PC-3 (cell line): Measurements from ENCODE around the gene ZNF638. TPM values are rescaled to one million over a fixed set of nuclear protein-coding genes. Genes with fewer than 3 reads are reported as not detected.
A peak's percentile ranks its signal among the peaks of the same experiment; 100 is the strongest.

Experiments
- ATAC-seq: fragments of 200-7000 bp; cut with Tn5 transposase; 2 replicates; pipeline ENCODE4 v1.9.1; 2020; ENCODE audit warnings: mild to moderate bottlenecking, moderate library complexity
- BruUV-seq: library from RNA; stranded (reverse); fragments of 400-500 nt; replicated peaks from 2 replicates; lab custom pipeline; 2021; lab: Mats Ljungman, UMichigan
- CTCF ChIA-PET: fragments of 300-600 bp; sonication (Branson Sonifier 250); formaldehyde crosslinking; loops from one replicate; lab custom pipeline; 2022; ENCODE audit warnings: antibody characterized with exemption; lab: Charles Lee
- POLR2A ChIA-PET: fragments of 300-600 bp; sonication (Branson Sonifier 250); formaldehyde crosslinking; loops from one replicate; lab custom pipeline; 2022; ENCODE audit warnings: antibody characterized with exemption; ENCODE audit not compliant: unreplicated experiment; lab: Charles Lee
- DNase-seq: peaks from one replicate; pipeline ENCODE4 v3.0.0-alpha.2; 2015
- H2AFZ ChIP-seq: fragments of 300-600 bp; sonication (generic); 2 replicates; pipeline ENCODE4 v1.6.0; 2016; ENCODE audit warnings: antibody characterized with exemption, low read length
- H3F3A ChIP-seq: fragments of 300-600 bp; sonication (generic); one replicate; pipeline ENCODE4 v1.6.0; 2017; ENCODE audit warnings: antibody characterized with exemption, low read length, control low read depth, mild to moderate bottlenecking; ENCODE audit not compliant: unreplicated experiment
- H3K27ac ChIP-seq: fragments of 300-600 bp; sonication (generic); 2 replicates; pipeline ENCODE4 v1.5.1; 2016; ENCODE audit warnings: mild to moderate bottlenecking, low read length
- H3K27me3 ChIP-seq: fragments of 300-600 bp; sonication (generic); 2 replicates; pipeline ENCODE4 v1.6.1; 2016; ENCODE audit warnings: low read length, mixed read lengths
- H3K36me3 ChIP-seq: fragments of 300-600 bp; sonication (generic); 2 replicates; pipeline ENCODE4 v1.6.1; 2016; ENCODE audit warnings: low read depth, mixed run types, low read length, mixed read lengths
- H3K4me1 ChIP-seq: fragments of 300-600 bp; sonication (generic); 2 replicates; pipeline ENCODE4 v1.5.1; 2016; ENCODE audit warnings: low read length; ENCODE audit not compliant: insufficient read depth
- H3K4me2 ChIP-seq: fragments of 300-600 bp; sonication (generic); 2 replicates; pipeline ENCODE4 v1.6.0; 2016; ENCODE audit warnings: low read length
- H3K4me3 ChIP-seq: fragments of 300-600 bp; sonication (generic); 2 replicates; pipeline ENCODE4 v1.5.1; 2016; ENCODE audit warnings: mild to moderate bottlenecking, low read length, mixed read lengths
- H3K79me2 ChIP-seq: fragments of 300-600 bp; sonication (generic); 2 replicates; pipeline ENCODE4 v1.6.1; 2017; ENCODE audit warnings: low read length, mixed read lengths
- H3K9ac ChIP-seq: fragments of 300-600 bp; sonication (generic); 2 replicates; pipeline ENCODE4 v1.6.0; 2016; ENCODE audit warnings: mild to moderate bottlenecking, low read length
- H3K9me2 ChIP-seq: fragments of 300-600 bp; sonication (generic); replicated peaks from 2 replicates; pipeline ENCODE4 v1.6.1; 2016; ENCODE audit warnings: mixed run types, low read length, mixed read lengths
- H3K9me3 ChIP-seq: fragments of 300-600 bp; sonication (generic); 2 replicates; pipeline ENCODE4 v1.6.1; 2016; ENCODE audit warnings: low read length, mixed read lengths
- H4K20me1 ChIP-seq: fragments of 300-600 bp; sonication (generic); 2 replicates; pipeline ENCODE4 v1.6.1; 2016; ENCODE audit warnings: low read length, mixed read lengths
- CTCF ChIP-seq: fragments of 300-600 bp; sonication (generic); conservative IDR thresholded peaks from 2 replicates; pipeline ENCODE4 v1.5.1; 2017; ENCODE audit warnings: antibody characterized with exemption, low read depth, mild to moderate bottlenecking, low read length
- EZH2 ChIP-seq: fragments of 300-600 bp; sonication (generic); IDR thresholded peaks from one replicate; pipeline ENCODE4 v1.6.1; 2017; ENCODE audit warnings: antibody characterized with exemption, mild to moderate bottlenecking, low read length; ENCODE audit not compliant: unreplicated experiment
- EZH2phosphoT487 ChIP-seq: fragments of 300-600 bp; sonication (generic); IDR thresholded peaks from 2 replicates; pipeline ENCODE4 v1.6.1; 2018; ENCODE audit warnings: mild to moderate bottlenecking, antibody characterized with exemption, low read length, borderline replicate concordance
- intact Hi-C: fragments of 100-400 bp; cut with micrococcal nuclease; formaldehyde crosslinking; loops from 2 replicates; pipeline ENCODE4 v1.9.0; 2023
- total RNA-seq: library from RNA; depleted of rRNA; stranded (reverse); fragments of >200 nt; gene quantifications from 2 replicates; pipeline ENCODE4 v1.2.3, GENCODE V29; 2014

Gene ZNF638
- total RNA-seq, 1 experiment from 2014 or later, result 93.2 TPM

- no peak overlapping the region for H2AFZ ChIP-seq
- TF ChIP-seq CTCF, result no peak
- TF ChIP-seq EZH2phosphoT487, result no peak
- ATAC-seq (peak; percentile 92), DNase-seq (peak; percentile 62)
- H3K4me3 ChIP-seq, result no peak overlapping the region
- no peaks in the 10 kb centered on the region for H3K9me2 ChIP-seq
- H3K79me2 ChIP-seq, result no peaks in the 10 kb centered on the region
- peaks cover 9% of the 10 kb centered on the region for H3K4me1 ChIP-seq
- intact Hi-C loops, result no loop called here
- H3K27me3 ChIP-seq, result no peaks in the 10 kb centered on the region
- ChIA-PET POLR2A (no interaction called here), CTCF (no interaction called here)
- no TSS peak for BruUV-seq
- no peaks in the 10 kb centered on the region for H4K20me1 ChIP-seq
- no peak overlapping the region for H3K4me2 ChIP-seq
- H3K36me3 ChIP-seq, result peaks cover 40% of the 10 kb centered on the region; the same call in 1 of the 2 replicates
- H3K27ac ChIP-seq, result no peak overlapping the region
- no peak overlapping the region for H3K9ac ChIP-seq
- no peaks in the 10 kb centered on the region for H3K9me3 ChIP-seq
- no peaks in the 10 kb centered on the region for H3F3A ChIP-seq
These were observed 47.5 kb downstream of the ZNF638 start for GRCh38 chr2:71379086-71379485.

GRCh38 chr2:71380665-71381064 lies 49.1 kb downstream of the ZNF638 start:
- no peaks in the 10 kb centered on the region for H3K9me2 ChIP-seq
- TF ChIP-seq EZH2 (no peak), EZH2phosphoT487 (no peak), CTCF (no peak)
- no peak overlapping the region for H3K4me3 ChIP-seq
- H3K27ac ChIP-seq, result no peak overlapping the region
- no TSS peak for BruUV-seq
- H3K4me1 ChIP-seq, result peaks cover 9% of the 10 kb centered on the region
- H3K79me2 ChIP-seq, result no peaks in the 10 kb centered on the region
- no peak overlapping the region for H3K4me2 ChIP-seq
- H3K9me3 ChIP-seq, result no peaks in the 10 kb centered on the region
- no peaks in the 10 kb centered on the region for H3F3A ChIP-seq
- H4K20me1 ChIP-seq, result no peaks in the 10 kb centered on the region
- ChIA-PET CTCF (no interaction called here), POLR2A (no interaction called here)
- no peaks in the 10 kb centered on the region for H3K27me3 ChIP-seq
- H3K9ac ChIP-seq, result no peak overlapping the region
- H3K36me3 ChIP-seq, result peaks cover 38% of the 10 kb centered on the region; the same call in 1 of the 2 replicates
- DNase-seq (no peak), ATAC-seq (no peak)
- intact Hi-C loops, result no loop called here
- H2AFZ ChIP-seq, result no peak overlapping the region

GRCh38 chr2:71385012-71385411 lies 53.4 kb downstream of the ZNF638 start:
- intact Hi-C loops, result no loop called here
- Histone ChIP-seq H3K4me3 (no peak overlapping the region), H3K27me3 (no peaks in the 10 kb centered on the region), H3K4me1 (no peaks in the 10 kb centered on the region), H3K9ac (no peak overlapping the region), H3K27ac (no peak overlapping the region), H2AFZ (no peak overlapping the region), H3K9me2 (no peaks in the 10 kb centered on the region), H3K36me3 (peaks cover 53% of the 10 kb centered on the region), H3K4me2 (no peak overlapping the region), H3K79me2 (no peaks in the 10 kb centered on the region), H4K20me1 (no peaks in the 10 kb centered on the region), H3K9me3 (no peaks in the 10 kb centered on the region), H3F3A (no peaks in the 10 kb centered on the region)
- no TSS peak for BruUV-seq
- ATAC-seq (no peak), DNase-seq (no peak)
- POLR2A ChIA-PET, result no interaction called here
- no peak for TF ChIP-seq EZH2phosphoT487
- TF ChIP-seq CTCF, result no peak
- TF ChIP-seq EZH2, result no peak
- CTCF ChIA-PET, result no interaction called here
